ENCODE data around the gene CYTIP.
"Not testable (repeated sequence)": the region's sequence is repeated elsewhere in the genome, so short reads cannot be mapped to it uniquely, and the experiment has no call there.

Gene CYTIP

GRCh38 chr2:157419031-157419575 is 24.8 kb downstream of the CYTIP start:
- peak; percentile 50; the same call in 1 of the 2 replicates for TF ChIP-seq POLR2A (IDR thresholded peaks at IDR 0.05; ENCODE audit: low read depth, low read length)
- no peak for TF ChIP-seq POU2F2 (IDR thresholded peaks at IDR 0.05; ENCODE audit: low read depth, low read length)
- FAIRE-seq (peak; percentile 77), DNase-seq (ENCODE audit: insufficient read length, low spot score) (no peak)

GRCh38 chr2:157418239-157418641 is 25.6 kb downstream of the CYTIP start:
- DNase-seq (ENCODE audit: insufficient read length, low spot score) (no peak), FAIRE-seq (peak; percentile 69)
- TF ChIP-seq POLR2A (IDR thresholded peaks at IDR 0.05; ENCODE audit: low read depth, low read length), result no peak

- TF ChIP-seq POLR2AphosphoS5 (IDR thresholded peaks at IDR 0.05; ENCODE audit: low read depth, low read length) (peak; percentile 76), POLR2A (IDR thresholded peaks at IDR 0.05; ENCODE audit: low read depth, low read length) (no peak), POU2F2 (IDR thresholded peaks at IDR 0.05; ENCODE audit: low read depth, low read length) (0 out of 2 replicates have a peak, but pooled peaks have one; percentile 9)
- DNase-seq (ENCODE audit: insufficient read length, low spot score), result no peak
- FAIRE-seq, result no peak
Observed at GRCh38 chr2:157415591-157416101, 28.2 kb downstream of the CYTIP start.

GRCh38 chr2:157414050-157414449 is 29.8 kb downstream of the CYTIP start:
- FAIRE-seq (no peak), DNase-seq (ENCODE audit: insufficient read length, low spot score) (no peak)
- peak; percentile 74 for TF ChIP-seq POLR2AphosphoS5 (IDR thresholded peaks at IDR 0.05; ENCODE audit: low read depth, low read length)
- peak; percentile 68; the same call in 1 of the 2 replicates for TF ChIP-seq POLR2A (IDR thresholded peaks at IDR 0.05; ENCODE audit: low read depth, low read length)
- no peak for TF ChIP-seq POU2F2 (IDR thresholded peaks at IDR 0.05; ENCODE audit: low read depth, low read length)
- TF ChIP-seq PAX5 (IDR thresholded peaks at IDR 0.05; ENCODE audit: insufficient read depth, low read length, severe bottlenecking), result no peak
- no peak for TF ChIP-seq TAF1 (IDR thresholded peaks at IDR 0.05; ENCODE audit: low read depth, low read length)
- TF ChIP-seq SPI1 (IDR thresholded peaks at IDR 0.05; ENCODE audit: low read depth, low read length), result no peak

- DNase-seq (ENCODE audit: insufficient read length, low spot score), result no peak
- TF ChIP-seq POU2F2 (IDR thresholded peaks at IDR 0.05; ENCODE audit: low read depth, low read length) (peak; percentile 42; the same call in 1 of the 2 replicates), PAX5 (IDR thresholded peaks at IDR 0.05; ENCODE audit: insufficient read depth, low read length, severe bottlenecking) (no peak), POLR2A (IDR thresholded peaks at IDR 0.05; ENCODE audit: low read depth, low read length) (peak; percentile 69), TAF1 (IDR thresholded peaks at IDR 0.05; ENCODE audit: low read depth, low read length) (no peak), POLR2AphosphoS5 (IDR thresholded peaks at IDR 0.05; ENCODE audit: low read depth, low read length) (peak; percentile 61; the same call in 1 of the 2 replicates), SPI1 (IDR thresholded peaks at IDR 0.05; ENCODE audit: low read depth, low read length) (peak; percentile 67)
- peak; percentile 95 for FAIRE-seq
Observed at GRCh38 chr2:157413326-157414035, 30.4 kb downstream of the CYTIP start.

GRCh38 chr2:157411624-157412336 is 32.1 kb downstream of the CYTIP start:
- TF ChIP-seq SPI1 (IDR thresholded peaks at IDR 0.05; ENCODE audit: low read depth, low read length) (no peak), PAX5 (IDR thresholded peaks at IDR 0.05; ENCODE audit: insufficient read depth, low read length, severe bottlenecking) (no peak), POLR2A (IDR thresholded peaks at IDR 0.05; ENCODE audit: low read depth, low read length) (no peak; the same call in 1 of the 2 replicates), POLR2AphosphoS5 (IDR thresholded peaks at IDR 0.05; ENCODE audit: low read depth, low read length) (peak; percentile 74), TAF1 (IDR thresholded peaks at IDR 0.05; ENCODE audit: low read depth, low read length) (no peak), POU2F2 (IDR thresholded peaks at IDR 0.05; ENCODE audit: low read depth, low read length) (no peak)
- FAIRE-seq, result peak; percentile 82
- DNase-seq (ENCODE audit: insufficient read length, low spot score), result no peak

GRCh38 chr2:157405398-157405797 is 38.5 kb downstream of the CYTIP start:
- not testable (repeated sequence) for DNase-seq (ENCODE audit: insufficient read length, low spot score); FAIRE-seq

GRCh38 chr2:157404363-157404762 is 39.5 kb downstream of the CYTIP start:
- peak; percentile 32 for DNase-seq (ENCODE audit: insufficient read length, low spot score)
- TF ChIP-seq POLR2AphosphoS5 (IDR thresholded peaks at IDR 0.05; ENCODE audit: low read depth, low read length) (no peak), PAX5 (IDR thresholded peaks at IDR 0.05; ENCODE audit: insufficient read depth, low read length, severe bottlenecking) (peak; percentile 71), POU2F2 (IDR thresholded peaks at IDR 0.05; ENCODE audit: low read depth, low read length) (0 out of 2 replicates have a peak, but pooled peaks have one; percentile 42), TAF1 (IDR thresholded peaks at IDR 0.05; ENCODE audit: low read depth, low read length) (no peak), SPI1 (IDR thresholded peaks at IDR 0.05; ENCODE audit: low read depth, low read length) (peak; percentile 74), POLR2A (IDR thresholded peaks at IDR 0.05; ENCODE audit: low read depth, low read length) (0 out of 2 replicates have a peak, but pooled peaks have one; percentile 23)
- peak; percentile 95 for FAIRE-seq

- not testable (repeated sequence) for DNase-seq (ENCODE audit: insufficient read length, low spot score); FAIRE-seq
Observed at GRCh38 chr2:157402801-157403485, 40.9 kb downstream of the CYTIP start.

GRCh38 chr2:157395811-157396210 is 48.1 kb downstream of the CYTIP start:
- TF ChIP-seq SPI1 (IDR thresholded peaks at IDR 0.05; ENCODE audit: low read depth, low read length) (no peak), POLR2AphosphoS5 (IDR thresholded peaks at IDR 0.05; ENCODE audit: low read depth, low read length) (no peak), TAF1 (IDR thresholded peaks at IDR 0.05; ENCODE audit: low read depth, low read length) (no peak), PAX5 (IDR thresholded peaks at IDR 0.05; ENCODE audit: insufficient read depth, low read length, severe bottlenecking) (no peak), POLR2A (IDR thresholded peaks at IDR 0.05; ENCODE audit: low read depth, low read length) (no peak), POU2F2 (IDR thresholded peaks at IDR 0.05; ENCODE audit: low read depth, low read length) (no peak)
- FAIRE-seq (no peak), DNase-seq (ENCODE audit: insufficient read length, low spot score) (no peak)
